Mucosa of rectum (tissue), 2 donors: ENCODE data around the gene PEPD.
"Not testable (repeated sequence)": the region's sequence is repeated elsewhere in the genome, so short reads cannot be mapped to it uniquely, and the experiment has no call there.

Source experiments
- H3K27ac ChIP-seq, 2 donors: one replicate each; pipeline ENCODE4 v1.7.0; 2013; ENCODE audit warnings: inconsistent platforms in 2 of 2, low read depth in 2 of 2, low read length in 2 of 2
- H3K27me3 ChIP-seq, 2 donors: one replicate each; pipeline ENCODE4 v1.7.0; 2013; ENCODE audit warnings: low read length in 2 of 2; ENCODE audit not compliant: control insufficient read depth in 2 of 2, insufficient read depth in 2 of 2
- H3K36me3 ChIP-seq, 2 donors: one replicate each; pipeline ENCODE4 v1.7.0; 2013; ENCODE audit warnings: low read length in 2 of 2; ENCODE audit not compliant: control insufficient read depth in 2 of 2, insufficient read depth in 2 of 2
- H3K4me1 ChIP-seq, 2 donors: one replicate each; pipeline ENCODE4 v1.7.0; 2013; ENCODE audit warnings: low read length in 2 of 2, mild to moderate bottlenecking in 1 of 2; ENCODE audit not compliant: control insufficient read depth in 2 of 2, insufficient read depth in 2 of 2
- H3K4me3 ChIP-seq, 2 donors: one replicate each; pipeline ENCODE4 v1.7.0; 2013; ENCODE audit warnings: low read length in 2 of 2
- H3K9ac ChIP-seq, 2 donors: one replicate each; pipeline ENCODE4 v1.7.0; 2013; ENCODE audit warnings: low read length in 2 of 2, low read depth in 1 of 2, mild to moderate bottlenecking in 1 of 2
- H3K9me3 ChIP-seq, 2 donors: one replicate each; pipeline ENCODE4 v1.7.0; 2013; ENCODE audit warnings: low read length in 2 of 2; ENCODE audit not compliant: control insufficient read depth in 2 of 2
- donor health status: healthy.
- donor health status: Normal muscosa, but diverticular disease.

The PEPD gene

DNA sequence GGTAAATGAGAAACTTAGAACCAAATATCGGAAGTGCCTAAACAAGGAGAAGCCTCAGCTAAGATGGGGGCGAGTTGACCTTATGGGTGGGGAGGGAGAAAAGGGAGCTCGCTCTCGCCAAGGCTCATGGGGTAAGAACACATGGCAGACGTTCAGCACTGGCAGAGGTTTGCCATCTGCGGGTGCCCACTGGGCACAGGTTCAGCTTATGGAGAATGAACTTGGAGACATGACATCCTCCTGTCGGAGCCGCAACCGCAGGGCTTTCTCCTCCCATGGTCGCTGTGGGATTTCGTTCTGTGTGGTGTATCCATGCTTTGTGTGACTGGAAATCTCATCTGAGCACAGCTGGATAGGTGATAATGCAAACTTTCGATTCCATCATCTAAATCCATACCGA is 36.1 kb upstream of the PEPD start:
- Histone ChIP-seq H3K4me3 (no peak overlapping the region), H3K27ac (no peak overlapping the region), H3K9me3 (no peaks in the 10 kb centered on the region), H3K4me1 (no peaks in the 10 kb centered on the region), H3K9ac (no peak overlapping the region), H3K36me3 (no peaks in the 10 kb centered on the region), H3K27me3 (no peaks in the 10 kb centered on the region)

DNA sequence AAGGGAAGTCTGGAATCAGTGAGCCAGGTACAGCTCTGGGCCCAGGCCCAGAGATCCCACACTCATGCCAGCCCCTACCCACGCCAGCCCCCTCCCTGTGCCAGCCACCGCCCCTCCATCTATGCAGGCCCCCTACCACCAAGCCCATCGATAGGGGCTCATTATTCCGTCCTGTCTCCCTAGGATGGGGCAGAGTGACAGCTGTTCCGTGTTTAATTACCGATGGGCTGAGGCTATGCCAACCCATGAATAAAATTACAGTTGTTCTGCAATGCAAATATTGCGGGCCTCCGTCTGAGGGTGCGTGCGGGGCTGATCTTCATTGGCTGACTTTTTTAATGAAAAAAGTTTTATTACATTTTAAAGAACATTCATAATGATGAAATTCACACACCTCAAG is 35.6 kb upstream of the PEPD start:
- Histone ChIP-seq H3K4me1 (no peaks in the 10 kb centered on the region), H3K4me3 (no peak overlapping the region), H3K27ac (no peak overlapping the region), H3K9me3 (no peaks in the 10 kb centered on the region), H3K36me3 (no peaks in the 10 kb centered on the region), H3K27me3 (no peaks in the 10 kb centered on the region), H3K9ac (no peak overlapping the region)

DNA sequence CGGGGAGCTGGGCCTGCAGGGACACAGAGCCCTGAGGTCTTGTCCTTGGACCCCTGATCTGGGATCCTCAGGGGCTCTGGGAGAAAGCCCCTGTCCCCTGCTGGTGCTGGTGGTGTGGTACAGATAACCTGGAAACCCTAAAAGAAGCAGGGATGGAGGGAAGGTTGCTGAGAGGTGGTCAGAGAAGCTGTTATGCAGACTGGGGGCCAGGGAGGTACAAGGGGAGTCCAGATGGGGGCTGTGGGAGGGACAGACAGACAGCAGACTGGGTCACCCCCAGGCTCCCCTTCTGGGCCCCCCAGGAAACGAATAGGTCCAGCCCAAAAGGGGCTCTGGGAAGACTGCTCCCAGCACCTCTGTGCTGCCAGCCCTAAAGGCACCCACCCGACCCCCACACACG is 34.7 kb upstream of the PEPD start:
- Histone ChIP-seq H3K27ac (no peak overlapping the region), H3K9me3 (no peaks in the 10 kb centered on the region), H3K4me1 (no peaks in the 10 kb centered on the region), H3K9ac (no peak overlapping the region), H3K27me3 (no peaks in the 10 kb centered on the region), H3K4me3 (no peak overlapping the region), H3K36me3 (no peaks in the 10 kb centered on the region)

DNA sequence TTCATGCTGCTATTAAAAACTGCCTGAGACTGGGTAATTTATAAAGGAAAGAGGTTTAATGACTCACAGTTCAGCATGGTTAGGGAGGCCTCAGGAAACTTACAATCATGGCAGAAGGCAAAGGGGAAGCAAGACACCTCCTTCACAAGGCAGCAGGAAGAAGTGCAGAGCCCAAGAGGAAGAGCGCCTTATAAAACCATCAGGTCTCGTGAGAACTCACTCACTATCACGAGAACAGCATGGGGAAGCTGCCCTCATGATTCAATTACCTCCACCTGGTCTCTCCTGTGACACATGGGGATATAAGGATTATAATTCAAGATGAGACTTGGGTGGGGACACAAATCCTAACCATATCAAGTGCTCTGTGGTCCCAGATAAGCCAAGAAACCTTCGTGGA is 34.1 kb upstream of the PEPD start:
- not testable (repeated sequence) for H3K36me3 ChIP-seq, H3K4me3 ChIP-seq, H3K9ac ChIP-seq, H3K4me1 ChIP-seq, H3K27ac ChIP-seq, H3K27me3 ChIP-seq, H3K9me3 ChIP-seq

DNA sequence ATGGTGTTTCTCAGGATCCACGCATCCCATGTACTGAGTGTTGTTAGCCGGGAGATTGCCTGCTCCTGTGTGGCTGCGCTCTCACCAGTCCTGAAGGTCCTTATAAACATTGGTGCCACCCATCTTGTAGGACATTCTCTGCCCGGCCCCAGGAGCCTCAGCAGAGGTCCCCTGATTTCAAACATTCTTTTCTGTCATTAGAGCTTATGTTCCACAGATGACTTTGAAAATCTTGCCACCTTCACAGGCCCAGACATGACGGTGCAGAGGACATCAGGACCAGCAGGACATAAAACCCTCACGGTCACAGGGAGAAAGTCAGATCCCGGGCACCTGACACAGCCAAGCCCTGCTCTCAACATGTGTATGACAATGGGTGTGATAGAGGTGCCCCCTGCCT is 33.2 kb upstream of the PEPD start:
- H3K36me3 ChIP-seq, result no peaks in the 10 kb centered on the region
- no peaks in the 10 kb centered on the region for H3K9me3 ChIP-seq
- no peaks in the 10 kb centered on the region for H3K27me3 ChIP-seq
- H3K4me1 ChIP-seq, result no peaks in the 10 kb centered on the region
- no peak overlapping the region for H3K9ac ChIP-seq
- H3K4me3 ChIP-seq, result no peak overlapping the region
- H3K27ac ChIP-seq, result no peak overlapping the region

DNA sequence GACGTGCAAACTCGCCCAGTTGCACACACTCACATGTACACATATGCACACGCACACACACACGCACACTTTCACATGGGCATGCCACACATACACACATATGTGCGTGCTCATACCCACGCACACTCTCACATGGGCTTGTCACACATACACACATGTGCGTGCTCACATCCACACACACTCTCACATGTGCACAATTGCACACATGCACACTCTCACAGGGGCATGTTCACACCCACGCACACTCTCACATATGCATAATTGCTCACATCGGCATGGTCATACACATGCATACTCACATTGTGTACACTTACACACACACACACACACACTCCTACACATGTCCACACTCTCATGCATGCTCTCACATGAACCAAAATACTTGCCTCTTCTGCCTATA is 32.8 kb upstream of the PEPD start:
- H3K4me1 ChIP-seq, result no peaks in the 10 kb centered on the region
- H3K36me3 ChIP-seq, result no peaks in the 10 kb centered on the region
- no peaks in the 10 kb centered on the region for H3K9me3 ChIP-seq
- H3K27me3 ChIP-seq, result no peaks in the 10 kb centered on the region
- H3K27ac ChIP-seq, result no peak overlapping the region
- no peak overlapping the region for H3K9ac ChIP-seq
- no peak overlapping the region for H3K4me3 ChIP-seq

DNA sequence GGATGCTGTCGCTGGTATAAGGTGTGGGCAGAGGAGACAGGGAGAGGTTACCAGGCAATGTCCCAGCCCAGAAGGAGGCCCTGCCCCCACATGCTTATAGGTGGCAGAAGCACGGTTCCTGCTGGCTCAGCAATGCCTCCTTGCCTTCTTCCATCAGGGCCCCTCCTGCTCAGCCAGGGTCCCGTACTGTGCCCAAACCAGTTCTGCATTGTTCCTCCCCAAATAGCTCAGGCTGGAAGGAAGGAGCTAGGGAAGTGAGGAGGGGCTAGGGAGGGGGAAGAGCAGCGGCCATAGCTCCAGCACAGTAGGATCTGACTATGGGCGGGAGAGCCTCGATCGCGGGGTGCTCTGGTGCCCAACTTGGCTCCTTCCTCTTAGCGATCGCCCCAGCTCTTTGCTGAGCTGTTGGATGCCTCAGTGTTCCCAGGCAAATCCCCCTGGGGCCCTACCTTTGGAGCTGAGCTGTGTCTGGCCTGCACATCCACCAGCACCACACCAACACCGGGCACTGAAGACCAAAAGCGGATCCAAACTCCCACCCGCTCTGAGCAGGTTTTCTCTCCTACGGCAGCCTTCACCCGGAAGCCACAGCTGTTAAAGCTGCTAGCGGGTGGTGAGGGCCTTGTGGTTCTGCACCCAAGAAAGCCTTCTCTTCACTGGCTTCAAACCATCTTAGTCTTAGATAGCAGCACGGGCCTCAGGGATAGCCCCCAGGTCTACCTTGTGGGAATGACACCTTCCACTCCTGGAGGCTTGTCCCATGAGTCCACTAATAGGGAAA is 32.1 kb upstream of the PEPD start:
- Histone ChIP-seq H3K9ac (no peak overlapping the region), H3K4me1 (no peaks in the 10 kb centered on the region), H3K36me3 (no peaks in the 10 kb centered on the region), H3K4me3 (no peak overlapping the region), H3K27me3 (no peaks in the 10 kb centered on the region), H3K27ac (no peak overlapping the region), H3K9me3 (no peaks in the 10 kb centered on the region)

DNA sequence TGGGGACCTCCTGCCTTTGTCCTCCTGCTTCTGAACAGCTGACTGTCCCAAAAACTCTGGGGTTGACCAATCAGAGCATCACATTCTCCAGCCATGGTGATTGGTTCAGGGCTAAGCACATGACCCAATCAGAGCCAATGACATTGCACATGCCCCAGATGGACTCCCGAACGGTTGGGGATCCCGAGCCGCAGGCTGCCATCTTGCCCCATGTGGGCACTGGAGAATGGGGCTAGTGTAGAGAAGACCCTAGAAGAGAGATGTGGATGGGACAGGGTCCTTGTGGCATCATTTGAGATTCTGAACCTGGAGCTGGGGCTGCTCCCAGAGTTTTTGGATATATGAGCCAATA is 31.3 kb upstream of the PEPD start:
- Histone ChIP-seq H3K36me3 (no peaks in the 10 kb centered on the region), H3K9ac (no peak overlapping the region), H3K27ac (no peak overlapping the region), H3K4me1 (no peaks in the 10 kb centered on the region), H3K27me3 (no peaks in the 10 kb centered on the region), H3K4me3 (no peak overlapping the region), H3K9me3 (no peaks in the 10 kb centered on the region)

DNA sequence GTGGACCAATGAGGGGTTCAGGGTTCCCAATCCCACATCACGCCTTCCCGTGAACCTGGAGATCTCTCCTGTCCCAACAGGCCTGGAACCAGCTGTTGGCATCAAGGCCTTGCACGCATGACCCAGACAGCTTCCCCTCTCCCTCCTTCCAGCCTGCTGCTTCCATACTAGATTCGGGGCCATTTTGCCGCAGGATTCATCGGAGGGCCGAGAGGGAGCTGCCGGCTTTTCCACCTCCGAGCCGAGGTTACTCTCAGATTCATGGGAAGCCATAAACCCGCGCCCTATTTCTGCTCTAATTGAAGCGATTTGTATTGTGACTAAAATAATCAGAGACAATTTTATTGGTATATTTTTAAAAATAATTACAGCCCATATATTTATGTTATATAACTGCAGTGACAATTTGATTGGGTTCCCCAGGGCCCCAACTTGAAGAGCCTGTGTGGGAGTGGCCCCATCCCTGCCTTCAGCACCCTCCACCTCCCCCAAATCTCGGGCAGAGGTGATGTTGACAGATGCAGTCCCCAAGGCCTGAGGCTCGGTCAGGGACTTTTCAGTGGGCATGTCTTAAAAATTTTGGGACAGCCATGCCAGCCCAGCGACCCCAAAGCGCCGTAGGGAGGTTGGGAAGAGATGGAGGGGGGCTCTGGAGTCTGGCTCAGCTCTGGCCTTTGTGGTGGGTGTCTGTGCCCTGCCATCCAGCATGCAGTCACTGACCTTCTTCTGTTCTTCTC is 30.8 kb upstream of the PEPD start:
- no peaks in the 10 kb centered on the region for H3K4me1 ChIP-seq
- no peak overlapping the region for H3K9ac ChIP-seq
- no peaks in the 10 kb centered on the region for H3K9me3 ChIP-seq
- no peaks in the 10 kb centered on the region for H3K27me3 ChIP-seq
- no peaks in the 10 kb centered on the region for H3K36me3 ChIP-seq
- no peak overlapping the region for H3K4me3 ChIP-seq
- H3K27ac ChIP-seq, result no peak overlapping the region

DNA sequence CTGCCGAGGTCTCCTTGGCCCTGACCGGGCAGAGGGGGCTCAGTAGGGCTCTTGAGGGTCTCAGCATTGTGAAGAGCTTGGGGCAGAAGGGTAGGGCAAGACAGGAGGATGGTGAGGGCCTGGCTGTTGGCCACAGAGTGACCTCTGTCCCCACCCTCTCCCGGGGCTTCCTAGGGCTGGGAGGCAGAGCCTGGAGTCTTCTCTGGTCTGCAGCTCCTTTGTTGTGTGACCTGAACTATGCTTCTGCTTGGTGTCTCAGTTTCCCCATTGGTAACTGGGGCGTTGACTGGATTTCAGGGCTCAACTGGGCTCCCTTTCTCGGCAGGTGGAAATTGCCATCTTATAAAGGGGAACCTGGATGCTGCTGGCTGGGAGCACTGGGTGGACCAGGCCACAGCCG is 30.1 kb upstream of the PEPD start:
- H3K9ac ChIP-seq, result no peak overlapping the region
- H3K36me3 ChIP-seq, result no peaks in the 10 kb centered on the region
- no peak overlapping the region for H3K27ac ChIP-seq
- H3K27me3 ChIP-seq, result no peaks in the 10 kb centered on the region
- H3K4me1 ChIP-seq, result no peaks in the 10 kb centered on the region
- no peak overlapping the region for H3K4me3 ChIP-seq
- H3K9me3 ChIP-seq, result no peaks in the 10 kb centered on the region
